Ascending aorta (tissue), 2 donors: ENCODE data around the gene CPXM1. TPM values are rescaled to one million over a fixed set of nuclear protein-coding genes. Genes with fewer than 3 reads are reported as not detected.

Experiments used
- DNase-seq, 2 donors: peaks; one replicate each; pipeline ENCODE4 v3.0.0-alpha.2; 2019; ENCODE audit warnings: low spot score in 2 of 2
- H3K27ac ChIP-seq, 2 donors: fragments of 200-600 bp; sonication (generic); one replicate each; pipeline ENCODE4 v1.5.1; 2016 to 2017; ENCODE audit warnings: mild to moderate bottlenecking in 1 of 2
- H3K27me3 ChIP-seq: fragments of 200-600 bp; sonication (generic); one replicate; pipeline ENCODE4 v1.5.1; 2017
- H3K36me3 ChIP-seq, 2 donors: fragments of 200-600 bp; sonication (generic); one replicate each; pipeline ENCODE4 v1.5.1; 2016
- H3K4me1 ChIP-seq, 2 donors: fragments of 200-600 bp; sonication (generic); one replicate each; pipeline ENCODE4 v1.5.1; 2016 to 2017; ENCODE audit warnings: mild to moderate bottlenecking in 1 of 2
- H3K4me3 ChIP-seq, 2 donors: fragments of 200-600 bp; sonication (generic); one replicate each; pipeline ENCODE4 v1.5.1; 2016 to 2017; ENCODE audit warnings: mild to moderate bottlenecking in 1 of 2
- H3K9me3 ChIP-seq, 2 donors: fragments of 200-600 bp; sonication (generic); one replicate each; pipeline ENCODE4 v1.5.1; 2016
- intact Hi-C: fragments of 100-400 bp; cut with DNase I; formaldehyde crosslinking; loops from one replicate; pipeline ENCODE4 v1.15.1; 2023
- total RNA-seq: library from RNA; depleted of rRNA; stranded (reverse); fragments of >200 nt; gene quantifications from one replicate; pipeline ENCODE4 v1.1.0, GENCODE V29; 2016
- TF ChIP-seq, protein P1 (sequence below), 3 experiments: fragments of 200-600 bp in 2 of 3; fragments of 450-650 bp in 1 of 3; sonication (generic) in 2 of 3; IDR thresholded peaks; one replicate each; pipeline ENCODE4 v1.5.1; 2016 to 2019; ENCODE audit warnings: antibody characterized with exemption in 3 of 3, mild to moderate bottlenecking in 1 of 3, moderate library complexity in 1 of 3

CPXM1 gene
- total RNA-seq, 1 donor from 2014 or later: not detected

DNA sequence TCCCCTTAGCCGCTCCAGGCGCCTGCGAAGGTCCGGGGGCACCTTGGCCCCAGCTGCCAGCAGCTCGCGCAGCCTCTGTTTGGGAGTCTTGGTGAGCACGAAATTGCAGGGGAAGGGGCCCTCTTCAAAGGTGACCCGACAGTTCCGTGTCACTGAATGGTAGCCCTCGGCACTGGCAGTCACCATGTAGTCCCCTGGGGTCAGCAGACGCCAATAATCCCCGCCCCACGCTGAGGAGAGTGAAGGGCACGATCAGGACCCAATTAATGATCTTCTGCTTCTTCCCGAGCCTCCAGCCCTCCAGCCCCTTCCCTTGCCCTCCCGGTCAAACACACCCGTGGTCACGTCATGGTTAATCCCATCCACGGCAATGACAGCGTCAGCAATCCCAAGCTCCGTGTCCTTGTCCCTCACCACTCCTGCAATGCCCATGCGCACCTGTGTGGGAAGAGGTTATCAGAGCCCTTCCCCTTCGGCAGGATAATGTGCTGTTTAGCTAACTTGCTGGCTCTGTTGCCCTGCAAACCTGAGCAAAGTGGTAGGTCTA, 6.2 kb downstream of the CPXM1 start:
- Histone ChIP-seq H3K4me3 (no peak overlapping the region), H3K27me3 (no peaks in the 10 kb centered on the region), H3K4me1 (no peaks in the 10 kb centered on the region), H3K27ac (no peak overlapping the region), H3K36me3 (no peaks in the 10 kb centered on the region), H3K9me3 (no peaks in the 10 kb centered on the region)
- TF ChIP-seq, protein P1, sequence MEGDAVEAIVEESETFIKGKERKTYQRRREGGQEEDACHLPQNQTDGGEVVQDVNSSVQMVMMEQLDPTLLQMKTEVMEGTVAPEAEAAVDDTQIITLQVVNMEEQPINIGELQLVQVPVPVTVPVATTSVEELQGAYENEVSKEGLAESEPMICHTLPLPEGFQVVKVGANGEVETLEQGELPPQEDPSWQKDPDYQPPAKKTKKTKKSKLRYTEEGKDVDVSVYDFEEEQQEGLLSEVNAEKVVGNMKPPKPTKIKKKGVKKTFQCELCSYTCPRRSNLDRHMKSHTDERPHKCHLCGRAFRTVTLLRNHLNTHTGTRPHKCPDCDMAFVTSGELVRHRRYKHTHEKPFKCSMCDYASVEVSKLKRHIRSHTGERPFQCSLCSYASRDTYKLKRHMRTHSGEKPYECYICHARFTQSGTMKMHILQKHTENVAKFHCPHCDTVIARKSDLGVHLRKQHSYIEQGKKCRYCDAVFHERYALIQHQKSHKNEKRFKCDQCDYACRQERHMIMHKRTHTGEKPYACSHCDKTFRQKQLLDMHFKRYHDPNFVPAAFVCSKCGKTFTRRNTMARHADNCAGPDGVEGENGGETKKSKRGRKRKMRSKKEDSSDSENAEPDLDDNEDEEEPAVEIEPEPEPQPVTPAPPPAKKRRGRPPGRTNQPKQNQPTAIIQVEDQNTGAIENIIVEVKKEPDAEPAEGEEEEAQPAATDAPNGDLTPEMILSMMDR (IDR thresholded peaks at IDR 0.05): no peak
- intact Hi-C loops: no loop called here
- no peak for DNase-seq

DNA sequence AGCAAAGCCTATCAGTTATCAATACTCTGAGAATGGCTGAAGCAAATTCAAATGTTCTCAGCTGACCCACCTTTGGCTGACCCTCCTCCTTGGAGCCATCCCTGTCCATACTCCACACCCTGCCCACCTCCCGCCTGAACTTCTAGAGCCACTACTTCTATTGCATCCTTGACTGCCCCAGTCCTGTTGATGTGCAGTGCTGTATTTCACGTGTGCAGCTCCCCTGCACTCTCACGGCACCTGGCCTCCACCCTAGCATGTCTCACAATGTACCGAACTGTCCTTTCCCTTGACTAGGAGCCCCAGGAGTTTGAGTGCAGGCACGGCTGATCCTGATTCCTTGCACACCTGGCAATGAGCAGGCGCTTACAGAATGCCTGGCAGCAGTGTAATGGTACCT, 7.0 kb downstream of the CPXM1 start:
- intact Hi-C loops: no loop called here
- DNase-seq: no peak
- TF ChIP-seq, protein P1 (IDR thresholded peaks at IDR 0.05): no peak
- no peak overlapping the region for H3K27ac ChIP-seq
- no peaks in the 10 kb centered on the region for H3K4me1 ChIP-seq
- no peaks in the 10 kb centered on the region for H3K9me3 ChIP-seq
- no peak overlapping the region for H3K4me3 ChIP-seq
- H3K36me3 ChIP-seq: no peaks in the 10 kb centered on the region
- no peaks in the 10 kb centered on the region for H3K27me3 ChIP-seq

DNA sequence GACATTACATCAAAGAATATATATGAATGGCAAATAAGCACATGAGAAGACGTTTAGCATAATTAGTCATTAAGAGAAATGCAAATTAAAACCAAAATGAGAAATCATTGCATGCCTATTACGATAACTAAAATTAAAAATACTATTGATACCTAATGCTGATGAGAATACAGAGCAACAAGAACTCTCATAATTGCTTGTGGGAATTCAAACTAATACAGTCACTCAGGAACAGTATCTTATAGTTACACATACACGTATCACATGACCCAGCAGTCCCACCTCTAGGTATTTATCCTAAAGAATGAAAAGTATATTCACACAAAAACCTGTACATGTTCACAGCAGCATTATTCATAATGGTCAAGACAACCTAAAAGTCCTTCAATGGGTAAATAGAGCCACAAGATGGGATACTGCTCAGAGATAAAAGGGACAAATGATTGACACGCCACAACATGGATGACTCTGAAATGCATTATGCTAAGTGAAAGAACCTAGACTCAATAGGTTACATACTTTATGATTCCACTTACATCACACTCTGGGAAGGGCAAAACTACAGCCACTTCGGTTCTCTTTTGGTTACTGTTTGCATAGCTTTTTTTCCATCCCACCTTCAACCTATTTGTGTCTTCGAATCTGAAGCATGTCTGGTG, 16.4 kb downstream of the CPXM1 start:
- Histone ChIP-seq H3K36me3 (no peaks in the 10 kb centered on the region), H3K4me3 (no peak overlapping the region), H3K27me3 (no peaks in the 10 kb centered on the region), H3K4me1 (no peaks in the 10 kb centered on the region), H3K27ac (no peak overlapping the region), H3K9me3 (peaks cover 0 to 7% of the 10 kb centered on the region in 2 donors)
- DNase-seq: no peak
- intact Hi-C loops: no loop called here
- TF ChIP-seq, protein P1 (IDR thresholded peaks at IDR 0.05): no peak

DNA sequence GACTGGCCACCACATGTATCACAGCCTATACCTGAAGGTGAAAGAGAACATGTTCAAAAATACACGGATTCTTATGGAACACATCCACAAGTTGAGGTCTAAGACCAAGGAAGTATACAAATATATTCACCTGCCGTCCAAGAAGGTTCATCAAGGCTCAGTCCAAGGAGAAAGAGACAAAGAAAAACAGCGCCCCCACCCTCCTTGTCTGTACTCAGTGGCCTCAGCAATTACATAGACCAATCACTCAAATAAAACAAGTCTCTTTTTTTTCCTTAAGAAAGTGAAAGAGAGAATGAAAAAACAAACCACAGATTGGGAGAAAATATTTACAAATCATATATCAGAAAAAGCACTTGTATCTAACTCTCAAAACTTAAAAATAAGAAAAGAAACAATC, 19.5 kb downstream of the CPXM1 start:
- Histone ChIP-seq H3K4me3 (no peak overlapping the region), H3K27me3 (no peaks in the 10 kb centered on the region), H3K9me3 (peaks cover 0 to 2% of the 10 kb centered on the region in 2 donors), H3K27ac (no peak overlapping the region), H3K4me1 (no peaks in the 10 kb centered on the region), H3K36me3 (no peaks in the 10 kb centered on the region)
- DNase-seq: no peak
- TF ChIP-seq, protein P1 (IDR thresholded peaks at IDR 0.05): no peak
- intact Hi-C loops: no loop called here

GRCh38 chr20:2778602-2779321, 21.7 kb downstream of the CPXM1 start:
- TF ChIP-seq, protein P1 (IDR thresholded peaks at IDR 0.05): no peak
- intact Hi-C loops: no loop called here
- no peak for DNase-seq
- Histone ChIP-seq H3K27me3 (peaks cover 4% of the 10 kb centered on the region), H3K36me3 (no peaks in the 10 kb centered on the region), H3K27ac (no peak overlapping the region), H3K4me3 (no peak overlapping the region), H3K4me1 (no peaks in the 10 kb centered on the region), H3K9me3 (peaks cover 0 to 8% of the 10 kb centered on the region in 2 donors)
